HepG2 (cell line): ENCODE measurements around the gene LTBR. TPM values are rescaled to one million over a fixed set of nuclear protein-coding genes. Genes with fewer than 3 reads are reported as not detected.
A peak's percentile ranks its signal among the peaks of the same experiment; 100 is the strongest.

Source experiments
- ATF7 ChIP-seq, 2 experiments: fragments of 450-650 bp in 1 of 2; sonication (generic) in 1 of 2; formaldehyde crosslinking in 1 of 2; IDR thresholded peaks; 2 replicates each; pipeline versions ENCODE4 v1.4.0 to v1.6.1; 2016 to 2020; ENCODE audit warnings: antibody characterized with exemption in 1 of 2, mild to moderate bottlenecking in 1 of 2, missing genetic modification reagents in 1 of 2
- BATF2 ChIP-seq: sonication (generic); formaldehyde crosslinking; IDR thresholded peaks from 2 replicates; pipeline ENCODE4 v1.8.0; 2022; ENCODE audit warnings: mild to moderate bottlenecking, missing genetic modification reagents, moderate library complexity
- CHCHD3 ChIP-seq: sonication (generic); formaldehyde crosslinking; IDR thresholded peaks from 2 replicates; pipeline ENCODE4 v1.8.0; 2022; ENCODE audit warnings: mild to moderate bottlenecking, missing genetic modification reagents, moderate library complexity
- DNMT1 ChIP-seq: sonication (generic); formaldehyde crosslinking; IDR thresholded peaks from 2 replicates; pipeline ENCODE4 v1.5.1; 2020; ENCODE audit warnings: mild to moderate bottlenecking, missing genetic modification reagents
- HMGXB3 ChIP-seq: sonication (generic); formaldehyde crosslinking; IDR thresholded peaks from 2 replicates; pipeline ENCODE4 v1.4.0; 2020; ENCODE audit warnings: missing genetic modification reagents, borderline replicate concordance
- HNRNPH1 ChIP-seq: fragments of 200-400 bp; formaldehyde crosslinking; optimal IDR thresholded peaks from 2 replicates; pipeline ENCODE3; 2017; ENCODE audit warnings: mild to moderate bottlenecking, low read depth, low read length
- KDM5A ChIP-seq: fragments of 200-600 bp; sonication (generic); IDR thresholded peaks from 2 replicates; pipeline ENCODE4 v1.7.0; 2018; ENCODE audit warnings: antibody characterized with exemption, mild to moderate bottlenecking, low read length, borderline replicate concordance
- MAX ChIP-seq: IDR thresholded peaks from 2 replicates; pipeline ENCODE4 v1.6.1; 2012; ENCODE audit warnings: inconsistent platforms
- MYC ChIP-seq: sonication (generic); formaldehyde crosslinking; IDR thresholded peaks from 2 replicates; pipeline ENCODE4 v1.9.0; 2021; ENCODE audit warnings: missing genetic modification reagents, borderline replicate concordance
- ZFP36L2 ChIP-seq: sonication (generic); formaldehyde crosslinking; IDR thresholded peaks from 2 replicates; pipeline ENCODE4 v1.4.0; 2020; ENCODE audit warnings: missing genetic modification reagents
- ZNF121 ChIP-seq: sonication (generic); formaldehyde crosslinking; IDR thresholded peaks from 2 replicates; pipeline ENCODE4 v1.5.0; 2020; ENCODE audit warnings: mild to moderate bottlenecking, missing genetic modification reagents
- ZNF124 ChIP-seq: sonication (generic); formaldehyde crosslinking; IDR thresholded peaks from 2 replicates; pipeline ENCODE4 v1.4.0; 2020; ENCODE audit warnings: missing genetic modification reagents
- ZNF772 ChIP-seq: sonication (generic); formaldehyde crosslinking; IDR thresholded peaks from 2 replicates; pipeline ENCODE4 v1.5.0; 2020; ENCODE audit warnings: mild to moderate bottlenecking, missing genetic modification reagents
- polyA plus RNA-seq, 8 experiments: library from polyadenylated mRNA; depleted of rRNA in 3 of 8; stranded (reverse) in 7 of 8; unstranded in 1 of 8; fragments of >200 nt; fragmentation: Illumina TruSeq in 4 of 8; extraction: Trizol in 4 of 8; gene quantifications; 2 replicates each; pipeline versions ENCODE4 v1.2.1 to v1.2.3, GENCODE V29; 2011 to 2016; ENCODE audit warnings: low read depth in 4 of 8, missing spikeins in 1 of 8, mixed read lengths in 1 of 8; ENCODE audit not compliant: insufficient read depth in 1 of 8
- total RNA-seq, 5 experiments: library from RNA; depleted of rRNA; stranded (reverse); fragments of >200 nt; fragmentation: Illumina TruSeq; extraction: Trizol; gene quantifications; 2 replicates each; pipeline ENCODE4 v1.2.3, GENCODE V29; 2016; ENCODE audit warnings: low read depth in 1 of 5
- TF ChIP-seq, protein P1 (sequence below), 2 experiments: sonication (generic) in 1 of 2; formaldehyde crosslinking in 1 of 2; IDR thresholded peaks; 2 replicates each; pipeline versions ENCODE4 v1.6.1 to v1.9.0; 2014 to 2022; ENCODE audit warnings: antibody characterized with exemption in 1 of 2, borderline replicate concordance in 1 of 2, inconsistent platforms in 1 of 2, low read depth in 1 of 2, missing genetic modification reagents in 1 of 2
- TF ChIP-seq, protein P2 (sequence below): sonication (generic); formaldehyde crosslinking; IDR thresholded peaks from 2 replicates; pipeline ENCODE4 v1.8.0; 2022; ENCODE audit warnings: low read depth, missing genetic modification reagents

LTBR gene
- total and polyA plus RNA-seq, 2 of the 13 experiments (the other 11 are each of a cell fraction or from before 2014, with no cell fraction given), result 31.4 to 34.8 TPM

DNA sequence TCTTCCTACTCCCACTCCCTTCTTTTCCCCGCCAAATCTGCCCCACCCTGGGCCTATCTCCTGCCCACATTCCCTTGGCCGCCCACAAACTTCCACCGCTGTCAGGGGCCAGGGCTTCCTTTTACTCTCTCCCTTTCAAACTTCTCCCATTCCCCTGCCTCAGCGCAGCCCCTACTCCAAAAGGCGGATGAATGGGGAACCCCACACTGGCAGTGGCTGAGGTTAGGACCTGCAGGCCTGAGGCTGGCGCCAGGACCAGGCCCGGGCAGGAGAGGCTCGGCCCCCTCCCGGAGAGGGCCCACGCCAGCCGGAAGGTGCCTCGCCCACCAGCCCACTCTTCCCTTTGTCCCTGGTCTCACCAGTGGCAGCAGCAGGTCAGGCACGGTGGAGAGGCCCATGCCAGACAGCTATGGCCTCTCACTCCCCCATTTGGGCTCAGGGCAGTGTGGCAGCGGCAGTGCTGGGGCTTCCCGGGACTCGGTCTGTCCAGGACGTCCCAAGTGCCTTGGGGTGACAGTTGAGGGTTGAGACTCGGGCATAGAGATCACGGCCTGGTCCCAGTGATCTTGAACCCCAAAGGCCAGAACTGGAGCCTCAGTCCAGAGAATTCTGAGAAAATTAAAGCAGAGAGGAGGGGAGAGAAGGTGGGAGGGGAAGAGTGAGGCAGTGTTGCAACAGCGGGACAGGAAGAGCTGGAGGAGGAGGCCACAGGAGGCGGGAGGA, 42.4 kb upstream of the LTBR start, which contains the start of gene TNFRSF1A (continued):
- TF ChIP-seq, protein P1, sequence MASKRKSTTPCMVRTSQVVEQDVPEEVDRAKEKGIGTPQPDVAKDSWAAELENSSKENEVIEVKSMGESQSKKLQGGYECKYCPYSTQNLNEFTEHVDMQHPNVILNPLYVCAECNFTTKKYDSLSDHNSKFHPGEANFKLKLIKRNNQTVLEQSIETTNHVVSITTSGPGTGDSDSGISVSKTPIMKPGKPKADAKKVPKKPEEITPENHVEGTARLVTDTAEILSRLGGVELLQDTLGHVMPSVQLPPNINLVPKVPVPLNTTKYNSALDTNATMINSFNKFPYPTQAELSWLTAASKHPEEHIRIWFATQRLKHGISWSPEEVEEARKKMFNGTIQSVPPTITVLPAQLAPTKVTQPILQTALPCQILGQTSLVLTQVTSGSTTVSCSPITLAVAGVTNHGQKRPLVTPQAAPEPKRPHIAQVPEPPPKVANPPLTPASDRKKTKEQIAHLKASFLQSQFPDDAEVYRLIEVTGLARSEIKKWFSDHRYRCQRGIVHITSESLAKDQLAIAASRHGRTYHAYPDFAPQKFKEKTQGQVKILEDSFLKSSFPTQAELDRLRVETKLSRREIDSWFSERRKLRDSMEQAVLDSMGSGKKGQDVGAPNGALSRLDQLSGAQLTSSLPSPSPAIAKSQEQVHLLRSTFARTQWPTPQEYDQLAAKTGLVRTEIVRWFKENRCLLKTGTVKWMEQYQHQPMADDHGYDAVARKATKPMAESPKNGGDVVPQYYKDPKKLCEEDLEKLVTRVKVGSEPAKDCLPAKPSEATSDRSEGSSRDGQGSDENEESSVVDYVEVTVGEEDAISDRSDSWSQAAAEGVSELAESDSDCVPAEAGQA (IDR thresholded peaks at IDR 0.05; ENCODE audit: low read depth), result no peak
- TF ChIP-seq, protein P1 (CRISPR knock-in tag; IDR thresholded peaks at IDR 0.05; ENCODE audit: borderline replicate concordance), result no peak
- TF ChIP-seq KDM5A (peak; percentile 50; the same call in 1 of the 2 replicates), ZNF124 (CRISPR knock-in tag) (peak; percentile 11; the same call in 1 of the 2 replicates), BATF2 (CRISPR knock-in tag) (0 out of 2 replicates have a peak, but pooled peaks have one; percentile 44), ATF7 (IDR thresholded peaks at IDR 0.05) (no peak), ATF7 (CRISPR knock-in tag; IDR thresholded peaks at IDR 0.05) (no peak), MAX (no peak), HNRNPH1 (no peak), ZFP36L2 (no peak), HMGXB3 (CRISPR knock-in tag) (no peak; the same call in 1 of the 2 replicates), DNMT1 (CRISPR knock-in tag) (peak; percentile 49; the same call in 1 of the 2 replicates), CHCHD3 (CRISPR knock-in tag) (peak; percentile 33; the same call in 1 of the 2 replicates), ZNF772 (CRISPR knock-in tag) (no peak; the same call in 1 of the 2 replicates), MYC (CRISPR knock-in tag) (peak; percentile 51; the same call in 1 of the 2 replicates), ZNF121 (CRISPR knock-in tag) (no peak; the same call in 1 of the 2 replicates)
- TF ChIP-seq, protein P2, sequence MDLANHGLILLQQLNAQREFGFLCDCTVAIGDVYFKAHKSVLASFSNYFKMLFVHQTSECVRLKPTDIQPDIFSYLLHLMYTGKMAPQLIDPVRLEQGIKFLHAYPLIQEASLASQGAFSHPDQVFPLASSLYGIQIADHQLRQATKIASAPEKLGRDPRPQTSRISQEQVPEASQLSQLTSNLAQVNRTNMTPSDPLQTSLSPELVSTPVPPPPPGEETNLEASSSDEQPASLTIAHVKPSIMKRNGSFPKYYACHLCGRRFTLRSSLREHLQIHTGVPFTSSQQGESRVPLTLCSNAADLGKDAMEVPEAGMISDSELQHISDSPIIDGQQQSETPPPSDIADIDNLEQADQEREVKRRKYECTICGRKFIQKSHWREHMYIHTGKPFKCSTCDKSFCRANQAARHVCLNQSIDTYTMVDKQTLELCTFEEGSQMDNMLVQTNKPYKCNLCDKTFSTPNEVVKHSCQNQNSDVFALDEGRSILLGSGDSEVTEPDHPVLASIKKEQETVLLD (CRISPR knock-in tag), result no peak
